Osteocyte (in vitro differentiated cells): Measurements from ENCODE around the gene ATP1A3. TPM values are rescaled to one million over a fixed set of nuclear protein-coding genes. Genes with fewer than 3 reads are reported as not detected.
"Not testable (repeated sequence)": the region's sequence is repeated elsewhere in the genome, so short reads cannot be mapped to it uniquely, and the experiment has no call there.

Experiments used
- DNase-seq: peaks from one replicate; pipeline ENCODE4 v3.0.0; 2021; ENCODE audit warnings: mixed read lengths; ENCODE audit not compliant: unreplicated experiment; ENCODE audit errors: extremely low spot score
- H3K27ac Mint-ChIP-seq: one replicate; pipeline ENCODE4 v1.8.0; 2021; ENCODE audit warnings: mild to moderate bottlenecking, mixed read lengths; ENCODE audit not compliant: unreplicated experiment
- H3K27me3 Mint-ChIP-seq: one replicate; pipeline ENCODE4 v1.8.0; 2021; ENCODE audit warnings: mixed read lengths; ENCODE audit not compliant: unreplicated experiment
- H3K36me3 Mint-ChIP-seq: one replicate; pipeline ENCODE4 v1.8.0; 2021; ENCODE audit warnings: mixed read lengths; ENCODE audit not compliant: unreplicated experiment
- H3K4me1 Mint-ChIP-seq: one replicate; pipeline ENCODE4 v1.8.0; 2021; ENCODE audit warnings: mixed read lengths; ENCODE audit not compliant: unreplicated experiment
- H3K4me3 Mint-ChIP-seq: one replicate; pipeline ENCODE4 v1.8.0; 2021; ENCODE audit warnings: mild to moderate bottlenecking, moderate library complexity, mixed read lengths; ENCODE audit not compliant: unreplicated experiment
- H3K9me3 Mint-ChIP-seq: one replicate; pipeline ENCODE4 v1.8.0; 2021; ENCODE audit warnings: mixed read lengths; ENCODE audit not compliant: unreplicated experiment
- CTCF ChIP-seq: fragments of 200-600 bp; sonication (generic); IDR thresholded peaks from 2 replicates; pipeline ENCODE4 v1.5.0; 2021; ENCODE audit warnings: antibody characterized with exemption, mild to moderate bottlenecking, moderate library complexity
- total RNA-seq: library from RNA; stranded (reverse); gene quantifications from 2 replicates; pipeline ENCODE4 v1.2.1, GENCODE V29; 2021

ATP1A3 gene
- total RNA-seq, 1 donor from 2014 or later, result not detected

- no peak overlapping the region for H3K27ac Mint-ChIP-seq
- H3K36me3 Mint-ChIP-seq, result no peaks in the 10 kb centered on the region
- no peaks in the 10 kb centered on the region for H3K9me3 Mint-ChIP-seq
- no peak for DNase-seq
- TF ChIP-seq CTCF, result no peak
- no peak overlapping the region for H3K4me3 Mint-ChIP-seq
- no peaks in the 10 kb centered on the region for H3K4me1 Mint-ChIP-seq
- peaks cover 8% of the 10 kb centered on the region for H3K27me3 Mint-ChIP-seq
Measured at GRCh38 chr19:42021185-42021584, 27.2 kb upstream of the ATP1A3 start.

- Mint-ChIP-seq H3K4me1 (no peaks in the 10 kb centered on the region), H3K4me3 (no peak overlapping the region), H3K36me3 (no peaks in the 10 kb centered on the region), H3K27me3 (peaks cover 11% of the 10 kb centered on the region), H3K27ac (no peak overlapping the region), H3K9me3 (no peaks in the 10 kb centered on the region)
- no peak for DNase-seq
- TF ChIP-seq CTCF, result no peak
Measured at GRCh38 chr19:42018503-42019193, 24.6 kb upstream of the ATP1A3 start.

GRCh38 chr19:42017040-42017439 is 23.0 kb upstream of the ATP1A3 start:
- no peaks in the 10 kb centered on the region for H3K36me3 Mint-ChIP-seq
- no peak for DNase-seq
- H3K9me3 Mint-ChIP-seq, result no peaks in the 10 kb centered on the region
- H3K27ac Mint-ChIP-seq, result no peak overlapping the region
- H3K4me1 Mint-ChIP-seq, result no peaks in the 10 kb centered on the region
- TF ChIP-seq CTCF, result no peak
- no peak overlapping the region for H3K4me3 Mint-ChIP-seq
- peaks cover 9% of the 10 kb centered on the region for H3K27me3 Mint-ChIP-seq

- not testable (repeated sequence) for H3K27me3 Mint-ChIP-seq, H3K27ac Mint-ChIP-seq, H3K9me3 Mint-ChIP-seq, H3K36me3 Mint-ChIP-seq, DNase-seq, H3K4me3 Mint-ChIP-seq
- peaks cover 15% of the 10 kb centered on the region for H3K4me1 Mint-ChIP-seq
Measured at GRCh38 chr19:42012747-42013146, 18.7 kb upstream of the ATP1A3 start.

GRCh38 chr19:42010245-42011126 is 16.5 kb upstream of the ATP1A3 start:
- H3K4me3 Mint-ChIP-seq, result no peak overlapping the region
- DNase-seq, result no peak
- H3K4me1 Mint-ChIP-seq, result peaks cover 15% of the 10 kb centered on the region
- no peaks in the 10 kb centered on the region for H3K36me3 Mint-ChIP-seq
- TF ChIP-seq CTCF, result no peak
- H3K27me3 Mint-ChIP-seq, result peaks cover 5% of the 10 kb centered on the region
- H3K27ac Mint-ChIP-seq, result peak overlapping the region; percentile 82
- no peaks in the 10 kb centered on the region for H3K9me3 Mint-ChIP-seq
